Superior temporal gyrus (tissue), 1 donor: ENCODE data around the gene PRSS33.

ENCODE experiments used
- DNase-seq: peaks from one replicate; pipeline ENCODE4 v3.0.0-alpha.2; 2016; ENCODE audit errors: extremely low spot score

Gene PRSS33, protein sequence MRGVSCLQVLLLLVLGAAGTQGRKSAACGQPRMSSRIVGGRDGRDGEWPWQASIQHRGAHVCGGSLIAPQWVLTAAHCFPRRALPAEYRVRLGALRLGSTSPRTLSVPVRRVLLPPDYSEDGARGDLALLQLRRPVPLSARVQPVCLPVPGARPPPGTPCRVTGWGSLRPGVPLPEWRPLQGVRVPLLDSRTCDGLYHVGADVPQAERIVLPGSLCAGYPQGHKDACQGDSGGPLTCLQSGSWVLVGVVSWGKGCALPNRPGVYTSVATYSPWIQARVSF

GRCh38 chr16:2787406-2787805, at the start of gene PRSS33:
PRSS33 (minus strand) TSS chr16:2787560; CDS start chr16:2786547, 1,013 bp downstream.
- no peak for DNase-seq

DNA sequence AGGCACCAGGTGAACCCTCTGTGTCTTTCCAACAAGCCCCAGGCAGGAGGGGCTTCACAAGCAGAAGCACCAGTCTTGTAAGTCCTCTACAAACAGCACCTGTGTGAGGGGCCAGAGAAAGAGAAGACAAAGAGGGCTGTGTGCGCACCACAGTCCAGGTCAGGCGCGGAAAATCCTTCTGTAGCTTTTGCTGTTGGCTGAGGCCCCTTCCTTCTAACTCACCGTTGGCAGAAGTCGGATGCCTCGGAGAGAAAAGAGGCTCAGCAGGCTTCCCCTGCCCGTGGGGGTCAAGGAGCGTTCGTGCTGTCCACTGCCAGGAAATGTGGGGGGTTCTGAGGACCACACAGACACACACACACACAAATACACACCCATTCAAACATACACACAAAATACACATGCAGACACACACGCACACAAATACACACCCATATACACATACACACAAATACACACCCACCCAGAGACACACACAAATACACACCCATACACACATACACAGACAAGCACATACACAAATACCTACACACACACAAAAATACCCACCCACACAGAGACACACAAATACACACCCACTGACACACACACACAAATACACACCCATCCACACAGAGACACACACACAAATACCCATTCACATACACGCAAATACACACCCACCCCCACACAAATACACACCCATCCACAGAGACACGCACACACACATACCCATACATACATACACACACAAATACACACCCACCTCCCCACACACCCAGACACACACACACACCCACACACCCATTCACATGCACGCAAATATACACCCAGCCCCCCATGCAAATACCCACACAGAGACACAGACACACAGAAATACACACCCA, 49.5 kb upstream of the PRSS33 start:
- no peak for DNase-seq

GRCh38 chr16:2835638-2836493, 48.5 kb upstream of the PRSS33 start:
- peak; percentile 41 for DNase-seq

- no peak for DNase-seq
Measured at GRCh38 chr16:2834968-2835367, 47.6 kb upstream of the PRSS33 start.

- DNase-seq, result no peak
Measured at GRCh38 chr16:2833776-2834175, 46.4 kb upstream of the PRSS33 start.

DNA sequence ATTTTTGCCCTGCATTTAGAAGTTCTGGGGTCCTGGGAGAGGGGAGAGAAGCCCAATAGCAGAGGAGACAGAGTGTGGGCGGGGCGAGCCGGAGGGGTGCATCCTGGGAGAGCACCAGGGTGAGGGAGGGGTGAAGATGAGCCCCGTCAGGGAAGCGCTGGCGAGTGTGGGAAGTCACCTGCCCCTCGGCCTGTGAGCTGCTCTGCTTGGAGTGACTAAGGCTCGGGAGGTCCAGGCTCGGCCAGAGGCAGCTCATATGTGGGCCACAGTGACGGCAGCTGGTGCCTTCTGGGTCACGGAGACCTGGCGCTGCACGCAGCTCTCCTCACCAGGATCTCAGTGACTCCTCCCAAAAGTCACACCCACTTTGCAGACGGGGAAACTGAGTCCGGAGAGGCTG, 43.8 kb upstream of the PRSS33 start:
- DNase-seq, result no peak

GRCh38 chr16:2830355-2830695, 43.0 kb upstream of the PRSS33 start:
- DNase-seq, result no peak

DNA sequence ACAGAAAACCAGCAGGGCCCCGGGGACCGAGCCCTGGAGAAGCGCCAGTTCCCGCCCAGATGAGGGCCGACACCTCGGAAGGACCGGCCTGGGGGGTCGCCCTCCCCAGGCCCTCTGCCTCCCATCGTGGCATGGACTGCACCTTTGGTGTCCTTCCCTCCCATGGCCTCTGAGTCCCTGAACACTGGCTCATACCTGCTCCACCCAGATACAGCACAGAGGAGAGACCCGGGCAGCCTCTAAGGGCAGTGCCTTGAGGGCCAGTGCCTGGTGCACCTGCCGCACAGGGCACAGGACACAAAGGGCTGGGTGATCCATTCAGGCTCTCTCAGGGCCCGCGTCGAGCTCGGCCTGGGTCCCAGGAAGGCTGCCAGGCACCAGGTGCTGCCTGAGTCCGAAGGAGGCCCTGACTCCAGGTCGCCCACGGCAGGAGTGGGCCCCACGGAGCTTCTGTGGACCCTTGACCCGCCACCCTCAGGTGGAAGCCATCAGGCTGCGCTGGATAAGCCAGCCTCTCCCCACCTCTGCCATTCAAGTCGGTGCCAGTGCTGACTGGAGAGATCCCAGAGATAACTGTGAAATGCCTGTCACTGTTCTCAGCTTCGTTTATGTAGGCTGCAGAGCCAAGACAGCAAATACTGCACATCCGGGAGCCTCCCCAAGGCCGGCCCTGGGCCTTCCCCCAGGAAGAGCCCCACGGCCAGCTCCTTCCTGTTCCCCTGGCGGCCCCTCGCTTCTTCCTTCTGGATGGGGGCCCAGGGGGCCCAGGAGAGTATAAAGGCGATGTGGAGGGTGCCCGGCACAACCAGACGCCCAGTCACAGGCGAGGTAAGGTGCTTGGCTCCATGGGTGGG, 42.4 kb upstream of the PRSS33 start, which contains the start of gene ZG16B:
TSS of gene ZG16B (plus strand) at position 803 of the 854 bp plus-strand sequence. CDS start 139 bp downstream, outside the sequence.
- no peak for DNase-seq

- no peak for DNase-seq
Measured at GRCh38 chr16:2828876-2829430, 41.6 kb upstream of the PRSS33 start.

- no peak for DNase-seq
Measured at GRCh38 chr16:2828521-2828840, 41.1 kb upstream of the PRSS33 start.

- DNase-seq, result no peak
Measured at GRCh38 chr16:2827831-2828520, 40.6 kb upstream of the PRSS33 start.

DNA sequence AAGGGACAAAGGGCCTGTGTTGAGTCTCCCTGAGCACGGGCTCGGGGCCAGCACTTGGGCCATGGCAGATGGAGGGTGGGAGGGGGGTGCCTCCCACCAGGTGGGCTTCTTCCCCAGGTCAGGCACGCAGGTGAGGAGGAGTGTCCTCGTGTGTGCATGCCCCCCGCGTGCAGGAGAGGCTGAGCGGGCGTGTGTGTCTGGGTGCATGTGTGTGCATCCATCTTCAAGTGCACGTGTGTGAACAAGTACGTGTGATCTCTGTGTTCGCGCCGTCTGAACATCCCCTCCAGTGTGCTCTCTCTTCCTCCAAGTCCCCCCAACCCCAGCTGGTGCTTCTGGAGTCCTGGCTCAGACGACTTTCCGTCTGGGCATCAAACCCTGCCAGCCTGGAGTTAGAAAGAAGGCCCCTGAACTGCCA, 40.0 kb upstream of the PRSS33 start:
- no peak for DNase-seq

- DNase-seq, result no peak
Measured at GRCh38 chr16:2826591-2827373, 39.4 kb upstream of the PRSS33 start.

DNA sequence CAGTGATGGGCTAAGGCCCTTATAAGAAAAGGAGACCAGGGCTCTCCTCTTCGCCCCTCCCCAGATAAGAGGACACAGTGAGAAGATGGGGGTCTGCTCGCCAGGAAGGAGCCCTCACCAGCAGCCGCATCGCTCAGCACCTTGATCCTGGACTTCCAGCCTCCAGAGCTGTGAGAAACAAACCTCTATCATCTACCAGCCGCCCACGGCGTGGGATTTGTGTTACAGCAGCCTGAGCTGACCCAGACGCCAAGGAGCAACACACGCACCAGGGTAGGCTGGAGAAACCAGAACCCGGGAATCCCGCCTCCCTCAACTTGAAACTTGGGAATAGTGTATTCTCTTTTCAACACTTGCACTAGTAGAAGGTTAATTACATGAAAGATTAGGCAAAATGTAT, 38.5 kb upstream of the PRSS33 start:
- no peak for DNase-seq

GRCh38 chr16:2825049-2825742, 37.8 kb upstream of the PRSS33 start:
- no peak for DNase-seq

DNA sequence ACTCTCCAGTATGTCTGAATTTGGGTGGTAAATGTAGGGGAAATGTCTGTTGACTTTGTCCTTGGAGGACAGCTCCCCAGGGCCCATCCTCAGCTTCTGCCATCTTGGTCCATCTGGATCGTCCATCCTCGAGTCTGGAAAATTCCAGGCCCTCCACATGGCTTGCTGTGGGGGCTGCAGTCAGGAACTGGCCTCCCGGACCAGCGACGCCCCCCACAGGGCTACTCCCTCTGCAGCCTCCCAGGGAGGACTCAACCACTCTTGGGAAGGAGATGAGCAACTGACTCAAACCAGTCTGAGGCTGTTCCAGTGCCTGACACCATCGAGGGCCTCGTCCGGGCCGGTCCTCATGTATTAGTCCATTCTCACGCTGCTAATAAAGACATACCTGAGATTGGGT, 37.3 kb upstream of the PRSS33 start:
- DNase-seq, result no peak

- no peak for DNase-seq
Measured at GRCh38 chr16:2822496-2822895, 35.1 kb upstream of the PRSS33 start.

- DNase-seq, result no peak
Measured at GRCh38 chr16:2822158-2822495, 34.8 kb upstream of the PRSS33 start.

DNA sequence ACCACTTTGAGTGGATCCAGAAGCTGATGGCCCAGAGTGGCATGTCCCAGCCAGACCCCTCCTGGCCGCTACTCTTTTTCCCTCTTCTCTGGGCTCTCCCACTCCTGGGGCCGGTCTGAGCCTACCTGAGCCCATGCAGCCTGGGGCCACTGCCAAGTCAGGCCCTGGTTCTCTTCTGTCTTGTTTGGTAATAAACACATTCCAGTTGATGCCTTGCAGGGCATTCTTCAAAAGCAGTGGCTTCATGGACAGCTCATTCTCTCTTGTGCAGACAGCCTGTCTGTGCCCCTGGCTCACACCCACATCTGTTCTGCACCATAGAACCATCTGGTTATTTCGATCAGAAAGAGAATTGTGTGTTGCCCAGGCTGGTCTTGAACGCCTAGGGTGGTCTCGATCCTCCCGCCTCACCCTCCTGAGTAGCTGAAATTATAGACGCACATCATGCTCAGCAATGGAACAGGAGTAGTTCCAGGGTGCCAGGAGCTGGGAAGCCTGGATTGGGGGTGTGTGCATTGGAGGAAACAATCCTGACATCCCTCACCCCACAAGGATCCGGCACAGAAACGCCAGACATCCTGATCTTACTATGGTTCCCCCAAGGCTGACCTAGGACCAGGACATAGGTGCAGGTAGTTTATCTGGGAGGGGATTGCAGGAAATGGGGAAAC, 34.3 kb upstream of the PRSS33 start:
- no peak for DNase-seq
